ENCODE results near the gene SYT1.
"Not testable (repeated sequence)": the region's sequence is repeated elsewhere in the genome, so short reads cannot be mapped to it uniquely, and the experiment has no call there.

Gene SYT1

DNA sequence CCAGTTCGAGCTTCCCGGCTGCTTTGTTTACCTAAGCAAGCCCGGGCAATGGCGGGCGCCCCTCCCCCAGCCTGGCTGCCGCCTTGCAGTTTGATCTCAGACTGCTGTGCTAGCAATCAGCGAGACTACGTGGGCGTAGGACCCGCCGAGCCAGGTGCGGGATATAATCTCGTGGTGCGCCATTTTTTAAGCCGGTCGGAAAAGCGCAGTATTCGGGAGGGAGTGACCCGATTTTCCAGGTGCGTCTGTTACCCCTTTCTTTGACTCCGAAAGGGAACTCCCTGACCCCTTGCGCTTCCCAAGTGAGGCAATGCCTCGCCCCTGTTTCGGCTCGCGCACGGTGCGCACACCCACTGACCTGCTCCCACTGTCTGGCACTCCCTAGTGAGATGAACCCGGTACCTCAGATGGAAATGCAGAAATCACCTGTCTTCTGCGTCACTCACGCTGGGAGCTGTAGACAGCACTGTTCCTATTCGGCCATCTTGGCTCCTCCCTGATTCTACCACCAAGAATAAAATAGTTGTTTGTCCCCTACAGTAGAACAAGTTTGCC lies 180.7 kb downstream of the SYT1 start:
- not testable (repeated sequence) for DNase-seq (ENCODE audit: low read depth); H3K4me3 ChIP-seq (ENCODE audit: low read depth, low read length)

DNA sequence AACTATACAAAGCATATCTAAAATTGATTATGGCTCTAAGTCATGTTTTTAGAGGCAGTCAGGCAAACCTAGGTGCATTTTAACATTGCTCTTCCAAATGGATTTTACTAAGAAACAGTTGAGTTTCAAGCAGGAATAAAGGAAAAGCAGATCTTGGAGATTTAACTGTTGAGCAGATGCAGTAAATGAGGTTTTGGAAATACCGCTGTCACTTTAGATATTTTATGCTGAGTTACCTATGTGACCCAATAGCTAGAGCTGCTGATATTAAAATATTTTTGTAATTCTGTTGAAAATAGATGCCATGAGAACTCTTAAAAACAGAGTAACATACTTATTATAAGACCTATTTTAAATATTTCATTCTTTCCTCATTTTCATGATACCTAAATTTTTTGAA lies 181.4 kb downstream of the SYT1 start:
- DNase-seq (ENCODE audit: low read depth): no peak
- no peak overlapping the region for H3K4me3 ChIP-seq (ENCODE audit: low read depth, low read length)

DNA sequence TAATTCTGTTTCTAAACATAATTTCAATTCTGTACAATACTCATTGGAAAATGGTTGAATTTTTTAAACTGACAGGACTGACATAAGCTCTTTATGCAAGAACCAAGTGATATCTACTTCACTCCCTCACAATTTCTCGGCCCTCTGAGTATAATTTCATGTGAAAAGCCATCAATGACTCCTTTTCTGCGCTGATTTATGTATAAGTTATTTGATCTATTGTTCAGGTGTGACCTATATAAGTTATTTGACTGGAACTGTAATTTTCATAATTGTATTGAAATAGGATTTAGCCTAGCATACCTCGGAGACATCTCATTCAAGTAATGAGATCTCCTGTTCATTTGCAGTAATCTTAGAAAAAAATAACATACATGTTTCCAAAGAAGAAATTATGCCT lies 184.4 kb downstream of the SYT1 start:
- DNase-seq (ENCODE audit: low read depth): no peak
- H3K4me3 ChIP-seq (ENCODE audit: low read depth, low read length): no peak overlapping the region

DNA sequence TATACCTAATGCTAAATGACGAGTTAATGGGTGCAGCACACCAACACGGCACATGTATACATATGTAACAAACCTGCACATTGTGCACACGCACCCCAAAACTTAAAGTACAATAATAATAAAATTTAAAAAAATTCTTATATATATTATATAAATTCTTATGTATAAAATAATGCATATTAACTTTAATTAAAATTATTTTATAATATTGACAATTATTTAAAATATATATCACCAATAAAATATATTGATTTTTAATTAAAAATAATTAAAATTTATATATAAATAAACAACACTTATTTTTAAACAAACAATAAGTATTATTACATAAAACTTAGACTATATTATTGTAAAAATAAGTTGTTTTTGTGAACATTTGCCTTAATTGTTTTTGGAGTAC lies 188.8 kb downstream of the SYT1 start:
- no peak for DNase-seq (ENCODE audit: low read depth)

DNA sequence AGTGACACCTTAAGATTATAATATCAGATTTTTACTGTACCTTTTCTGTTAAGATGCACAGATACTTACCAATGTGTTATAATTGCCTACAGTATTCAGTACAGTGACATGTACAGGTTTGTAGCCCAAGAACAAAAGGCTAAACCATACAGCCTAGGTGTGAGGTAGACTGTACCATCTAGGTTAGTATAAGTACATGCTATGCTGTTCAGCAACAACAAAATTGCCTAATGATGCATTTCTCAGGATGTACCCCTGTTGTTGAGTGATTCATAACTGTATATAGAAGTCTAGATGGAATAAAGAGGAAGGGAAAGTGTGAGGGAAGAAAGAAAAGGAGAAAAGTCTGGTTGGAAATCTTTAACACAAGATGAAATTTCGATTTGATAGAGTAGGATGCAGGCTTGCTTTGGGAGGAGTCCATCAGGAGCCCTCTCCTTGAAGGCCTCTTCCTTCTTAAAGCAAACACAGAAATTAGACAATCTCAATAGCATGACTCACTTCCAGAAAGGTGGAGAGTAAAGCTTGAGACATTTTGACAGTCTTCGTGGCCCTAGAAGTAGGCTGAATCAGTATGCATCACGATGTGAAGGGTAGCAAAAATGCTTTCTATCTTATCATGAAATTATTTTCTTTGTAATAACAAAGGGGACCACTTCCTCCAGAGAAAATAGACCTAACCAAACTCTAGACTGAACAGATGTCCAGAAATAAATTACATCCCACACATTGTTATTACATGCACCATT lies 191.5 kb downstream of the SYT1 start:
- DNase-seq (ENCODE audit: low read depth): peak; percentile 36
- no peak overlapping the region for H3K4me3 ChIP-seq (ENCODE audit: low read depth, low read length)

More for the DNA sequence above, 188.8 kb downstream of the SYT1 start:
- no peak overlapping the region for H3K4me3 ChIP-seq (ENCODE audit: low read depth, low read length)

DNA sequence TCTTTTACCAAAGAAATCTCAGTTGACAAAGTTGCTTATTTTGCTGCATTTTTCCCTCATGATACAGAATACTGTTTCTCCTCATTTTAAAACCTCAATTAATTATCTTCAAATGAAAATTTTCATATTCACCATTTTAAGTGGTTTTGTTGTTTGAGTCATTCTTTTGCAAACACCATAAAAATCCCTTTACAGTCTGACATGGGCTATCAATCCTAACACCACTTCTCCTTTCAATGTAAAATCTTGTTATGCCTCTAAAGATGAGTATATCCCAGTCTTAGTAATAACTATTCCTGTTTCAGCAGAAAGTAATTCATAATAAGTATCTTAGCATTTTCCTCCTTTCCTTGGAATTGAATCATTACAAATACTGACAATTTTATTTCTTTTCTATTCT lies 192.2 kb downstream of the SYT1 start:
- no peak for DNase-seq (ENCODE audit: low read depth)
- H3K4me3 ChIP-seq (ENCODE audit: low read depth, low read length): no peak overlapping the region

DNA sequence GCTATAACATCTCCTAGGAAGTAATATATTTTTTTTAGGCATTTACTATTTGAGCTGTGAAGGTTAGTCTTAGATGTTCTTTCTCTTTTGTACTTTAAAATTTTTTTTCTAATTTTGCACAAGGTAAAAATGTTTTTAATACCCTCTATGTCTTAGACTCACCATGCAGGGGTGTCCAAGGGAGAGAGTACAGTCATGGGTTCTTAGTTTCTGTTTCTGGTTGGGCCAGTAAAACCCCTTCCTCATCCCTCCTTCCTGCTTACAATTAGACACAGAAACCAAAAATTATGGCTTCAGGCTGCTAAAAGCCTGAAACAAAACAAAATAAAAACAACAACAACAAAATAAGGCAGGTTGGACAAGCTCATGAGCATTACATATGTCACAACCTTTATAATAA lies 193.0 kb downstream of the SYT1 start:
- no peak for DNase-seq (ENCODE audit: low read depth)
- H3K4me3 ChIP-seq (ENCODE audit: low read depth, low read length): no peak overlapping the region

DNA sequence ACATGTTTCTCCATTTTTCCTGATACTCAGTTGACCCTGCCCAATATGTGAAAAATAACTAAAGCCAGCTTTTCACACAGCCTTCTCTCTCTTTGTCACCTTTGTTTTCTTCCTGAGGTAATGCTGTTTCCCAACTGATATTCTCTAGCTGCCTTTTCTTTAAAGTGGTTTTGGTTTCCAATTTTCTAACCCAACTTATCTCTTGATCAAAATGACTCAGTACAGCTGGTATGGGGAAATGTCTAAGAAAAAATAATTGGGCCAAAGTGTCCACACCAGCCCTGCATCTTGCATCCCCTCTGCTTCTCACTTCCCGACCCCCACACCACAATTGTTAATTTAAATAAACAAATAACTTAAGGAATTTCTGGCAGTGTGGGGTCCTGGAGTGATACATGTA lies 193.8 kb downstream of the SYT1 start:
- no peak overlapping the region for H3K4me3 ChIP-seq (ENCODE audit: low read depth, low read length)
- no peak for DNase-seq (ENCODE audit: low read depth)

DNA sequence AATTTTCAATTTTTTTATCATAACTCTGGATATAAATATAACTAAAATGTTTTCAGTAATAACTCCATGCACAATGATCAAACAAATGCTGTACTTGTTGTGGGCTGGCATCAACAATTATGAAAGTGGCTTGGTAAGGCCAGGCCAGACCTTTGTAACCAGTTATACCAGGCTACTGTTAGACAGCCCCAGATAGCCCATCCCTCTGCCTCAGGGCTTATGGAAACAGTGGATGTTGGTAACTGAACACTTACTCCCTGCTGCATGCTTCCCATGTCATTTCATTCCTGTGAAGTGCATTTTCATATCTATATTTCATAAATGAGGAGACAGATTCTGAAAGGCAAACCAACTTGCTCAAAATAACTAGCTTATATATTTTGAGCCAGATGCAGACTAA lies 195.0 kb downstream of the SYT1 start:
- no peak for DNase-seq (ENCODE audit: low read depth)
- no peak overlapping the region for H3K4me3 ChIP-seq (ENCODE audit: low read depth, low read length)

DNA sequence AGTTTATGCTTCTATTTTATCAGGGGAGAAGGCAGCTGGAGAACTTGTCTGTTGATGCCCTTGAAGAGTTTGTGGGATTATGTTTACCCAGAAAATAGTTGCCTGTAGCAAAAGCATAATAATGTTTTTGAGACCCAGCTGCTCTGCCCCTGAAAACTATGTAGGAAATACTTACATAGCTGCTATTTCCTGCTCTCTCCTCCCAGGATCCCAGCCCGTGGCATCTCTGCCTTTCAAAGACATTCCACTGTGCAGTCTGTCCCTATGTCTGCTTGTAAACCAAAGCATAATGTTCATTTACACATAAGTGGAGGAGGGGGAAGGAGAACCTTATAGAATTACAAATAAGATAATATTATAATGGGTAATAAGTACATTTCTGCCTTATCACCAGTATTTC lies 198.7 kb downstream of the SYT1 start:
- no peak for DNase-seq (ENCODE audit: low read depth)
- no peak overlapping the region for H3K4me3 ChIP-seq (ENCODE audit: low read depth, low read length)

DNA sequence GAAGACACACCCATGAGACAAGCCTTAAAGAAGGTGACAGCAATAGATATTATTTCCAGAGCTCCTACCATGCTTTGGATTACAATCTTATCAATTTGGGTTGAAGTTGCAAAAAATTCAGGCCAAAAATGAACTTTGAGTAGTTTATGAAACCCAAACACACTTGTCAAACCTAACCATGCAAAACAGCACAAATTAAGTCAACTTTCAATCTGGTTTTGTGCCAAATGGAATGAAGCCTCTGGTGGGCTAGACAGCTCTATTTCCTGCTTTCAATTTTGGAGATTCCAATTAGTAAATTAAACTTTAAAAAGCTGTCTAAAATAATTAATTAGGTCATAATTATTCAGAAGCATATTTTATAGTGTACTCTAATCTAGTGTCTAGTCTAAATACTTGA lies 203.4 kb downstream of the SYT1 start:
- no peak for DNase-seq (ENCODE audit: low read depth)
- no peak overlapping the region for H3K4me3 ChIP-seq (ENCODE audit: low read depth, low read length)

DNA sequence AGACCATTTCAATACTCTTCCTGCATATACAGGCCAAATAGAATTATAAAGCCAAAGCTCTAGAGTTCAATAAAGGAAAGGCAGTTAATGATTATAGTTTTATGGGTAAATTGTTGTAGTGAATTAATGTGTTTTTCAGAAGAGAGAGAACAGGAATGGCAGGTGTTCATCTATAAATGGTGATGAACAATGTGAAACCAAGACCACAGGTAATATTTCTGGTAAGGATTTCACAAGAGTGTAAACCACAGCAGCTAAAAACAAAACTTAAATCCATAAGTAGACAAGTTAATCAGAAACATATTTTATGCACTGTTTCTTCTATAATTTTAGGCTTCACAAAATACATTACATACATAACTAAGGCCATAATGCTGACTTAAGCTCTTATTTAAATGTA lies 204.4 kb downstream of the SYT1 start:
- H3K4me3 ChIP-seq (ENCODE audit: low read depth, low read length): no peak overlapping the region
- no peak for DNase-seq (ENCODE audit: low read depth)

DNA sequence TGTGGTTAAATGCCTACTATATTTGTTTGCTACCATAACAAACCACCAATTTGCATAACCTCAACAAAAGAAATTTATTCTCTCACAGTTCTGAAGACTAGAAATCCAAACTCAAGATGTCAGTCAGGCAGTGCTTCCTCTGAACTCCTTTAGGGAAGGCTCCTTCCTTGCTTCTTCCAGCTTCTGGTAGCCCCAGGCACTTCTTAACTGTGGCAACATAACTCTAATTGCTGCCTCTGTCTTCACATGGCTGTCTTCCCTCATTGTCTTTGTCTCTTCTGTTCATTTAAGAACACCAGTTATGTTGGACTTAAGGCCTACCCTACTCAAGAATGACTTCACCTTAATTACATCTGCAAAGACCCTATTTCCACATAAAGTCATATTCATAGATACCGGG lies 206.9 kb downstream of the SYT1 start:
- H3K4me3 ChIP-seq (ENCODE audit: low read depth, low read length): no peak overlapping the region
- no peak for DNase-seq (ENCODE audit: low read depth)

DNA sequence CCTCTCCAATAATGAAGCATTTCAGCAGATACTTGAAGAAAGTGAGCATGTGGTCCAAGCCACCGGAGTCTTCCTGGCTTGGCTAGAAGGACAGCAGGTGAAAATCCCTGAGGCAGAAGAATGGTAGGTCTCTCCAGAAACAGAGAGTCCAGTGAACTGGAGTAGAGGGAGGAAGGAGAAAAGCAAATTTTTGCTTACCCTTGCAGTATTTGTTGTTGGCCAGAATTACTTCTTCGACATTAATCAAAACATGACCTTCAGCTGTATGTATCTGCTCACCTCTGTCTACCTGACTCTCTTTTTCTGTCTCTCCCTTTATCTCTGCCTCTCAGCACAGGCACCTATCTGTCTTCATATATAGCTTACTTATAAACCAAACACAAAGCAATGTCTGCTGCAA lies 208.9 kb downstream of the SYT1 start:
- H3K4me3 ChIP-seq (ENCODE audit: low read depth, low read length): no peak overlapping the region
- no peak for DNase-seq (ENCODE audit: low read depth)

DNA sequence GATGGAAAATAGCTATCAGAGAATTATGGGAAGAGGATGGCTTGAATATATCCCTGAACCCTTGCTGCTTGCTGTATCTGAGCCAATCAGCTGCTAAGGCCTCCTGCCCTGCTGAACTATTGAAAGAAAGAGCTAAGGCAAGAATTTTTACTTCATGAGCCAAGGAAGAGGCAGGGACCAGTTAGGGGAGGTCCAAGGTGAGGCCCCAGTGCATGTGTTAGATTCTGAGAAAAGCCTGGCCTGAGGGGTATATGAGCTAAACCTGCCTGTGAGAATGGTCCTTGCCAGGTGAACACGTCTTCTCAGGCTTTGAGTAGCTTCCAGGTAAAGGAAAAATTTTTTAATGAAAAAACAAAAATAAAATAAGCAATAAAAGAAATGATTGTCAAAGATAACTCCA lies 218.0 kb downstream of the SYT1 start:
- no peak for DNase-seq (ENCODE audit: low read depth)

DNA sequence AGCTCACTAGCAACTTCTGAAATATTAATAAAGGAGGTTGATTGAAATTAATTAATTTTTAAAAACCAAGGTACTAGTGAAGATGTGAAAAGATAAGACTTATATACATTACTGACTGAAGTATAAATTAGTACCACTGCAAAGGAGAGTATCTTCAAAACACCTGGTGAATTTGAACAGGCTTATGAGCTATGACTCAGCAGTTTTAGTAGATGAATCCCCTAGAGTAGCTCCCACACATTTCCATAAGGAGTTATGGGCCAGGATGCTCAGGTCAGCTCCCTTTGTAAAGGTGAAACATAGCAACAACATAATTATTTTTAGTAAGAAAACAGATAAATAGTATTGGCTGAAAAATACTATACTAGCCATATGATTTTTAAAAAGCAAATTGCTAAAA lies 218.6 kb downstream of the SYT1 start:
- no peak for DNase-seq (ENCODE audit: low read depth)
- no peak overlapping the region for H3K4me3 ChIP-seq (ENCODE audit: low read depth, low read length)

More for the DNA sequence above, 218.0 kb downstream of the SYT1 start:
- no peak overlapping the region for H3K4me3 ChIP-seq (ENCODE audit: low read depth, low read length)

DNA sequence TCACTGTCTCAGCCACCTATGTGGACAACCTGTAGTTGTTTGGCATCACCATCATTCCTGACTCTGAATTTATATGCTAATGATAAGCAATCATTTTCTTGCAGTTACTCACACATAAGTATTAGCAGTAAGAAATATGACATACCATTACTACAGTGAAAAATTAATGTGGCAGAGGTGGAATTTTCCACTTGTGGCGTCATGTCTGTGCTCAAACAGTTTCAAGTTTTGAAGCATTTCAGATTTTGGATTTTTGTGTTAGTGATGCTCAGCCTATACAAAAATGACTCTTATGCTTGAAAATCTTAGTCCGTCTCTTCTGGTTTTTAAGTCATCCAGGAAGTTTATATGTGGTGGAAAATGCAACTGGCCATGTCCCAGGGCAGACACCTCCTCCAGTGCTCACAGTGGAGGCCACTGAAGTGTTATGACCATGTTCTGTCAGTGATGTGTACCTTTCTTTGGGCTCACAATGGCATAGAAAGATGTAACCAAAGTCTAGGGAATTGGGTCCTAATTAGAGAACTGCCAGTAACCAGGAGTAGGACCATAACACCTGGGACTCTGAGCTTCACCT lies 220.6 kb downstream of the SYT1 start:
- no peak overlapping the region for H3K4me3 ChIP-seq (ENCODE audit: low read depth, low read length)
- no peak for DNase-seq (ENCODE audit: low read depth)

DNA sequence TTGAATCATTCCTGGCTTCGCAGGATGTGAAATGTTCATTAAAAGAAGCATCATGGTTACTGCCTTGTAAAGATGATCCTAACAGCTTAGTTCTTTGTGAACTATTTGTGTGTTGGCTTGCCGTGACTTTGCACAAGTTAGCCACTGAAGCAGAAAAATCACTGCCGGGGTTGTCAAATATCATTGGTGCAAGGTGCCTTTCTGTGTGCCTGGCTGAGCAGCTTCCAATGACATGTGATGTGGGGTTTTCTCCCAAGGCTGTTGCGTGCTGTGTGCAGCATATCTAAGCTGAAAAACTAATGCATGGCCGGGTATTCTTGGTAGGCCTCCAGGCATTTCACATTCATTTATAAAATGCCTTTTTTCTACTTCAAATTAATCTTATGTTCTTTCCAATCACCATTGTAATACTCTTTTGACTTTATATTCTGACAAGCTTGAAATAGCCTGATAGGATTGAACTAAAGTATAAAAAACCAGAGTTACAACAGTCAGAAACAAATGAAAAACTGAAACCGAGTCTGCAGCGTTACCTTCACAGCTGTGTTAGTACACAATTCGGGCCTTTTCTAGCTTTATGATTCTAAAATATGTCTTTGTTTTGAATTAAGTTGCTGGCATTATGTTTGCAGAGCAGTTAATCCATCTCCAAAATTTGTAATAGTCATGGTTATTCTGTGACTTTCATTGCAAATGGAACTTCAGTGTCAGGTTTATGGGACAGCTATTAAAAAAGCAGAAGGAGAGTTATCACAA lies 222.1 kb downstream of the SYT1 start:
- no peak for DNase-seq (ENCODE audit: low read depth)
- no peak overlapping the region for H3K4me3 ChIP-seq (ENCODE audit: low read depth, low read length)

DNA sequence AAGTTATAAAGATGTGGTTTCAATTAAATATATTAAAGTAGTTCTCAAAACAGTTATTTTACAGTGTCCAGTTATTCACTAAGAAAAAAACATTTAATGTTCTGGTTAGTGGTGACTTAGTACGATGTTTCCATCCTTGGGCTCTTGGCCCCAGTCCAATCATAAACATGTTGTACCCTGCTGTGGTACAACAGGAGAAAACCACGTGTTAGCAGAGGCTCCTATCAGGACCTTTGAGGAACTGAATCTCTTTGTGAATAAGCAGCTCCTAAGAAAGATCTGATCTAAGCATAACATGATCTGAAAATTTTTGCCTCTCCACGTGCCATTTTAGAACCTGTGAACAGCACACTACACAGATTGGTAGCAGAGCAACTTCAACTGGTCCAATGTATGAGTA lies 234.0 kb downstream of the SYT1 start:
- no peak for DNase-seq (ENCODE audit: low read depth)

DNA sequence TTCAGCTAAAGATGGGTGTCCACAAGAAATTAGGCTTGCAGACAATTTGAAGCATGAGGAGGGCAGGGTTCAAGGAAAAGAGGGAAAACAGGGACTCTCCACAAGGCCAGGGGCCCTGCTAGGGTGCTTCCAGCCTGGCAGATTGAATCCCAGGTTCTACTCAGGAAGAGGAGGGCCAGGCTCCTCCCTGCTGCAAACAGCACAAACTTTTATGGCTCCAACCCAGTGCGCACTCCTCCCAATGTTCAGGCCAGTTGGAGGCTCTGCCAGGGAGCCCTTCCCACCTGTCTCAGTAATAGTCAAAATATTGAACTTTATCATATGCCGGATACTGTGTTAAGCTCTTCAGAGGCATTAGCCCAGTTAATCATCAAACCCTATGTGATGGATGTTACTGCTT lies 244.4 kb downstream of the SYT1 start:
- no peak overlapping the region for H3K4me3 ChIP-seq (ENCODE audit: low read depth, low read length)
- DNase-seq (ENCODE audit: low read depth): no peak

More for the DNA sequence above, 234.0 kb downstream of the SYT1 start:
- no peak overlapping the region for H3K4me3 ChIP-seq (ENCODE audit: low read depth, low read length)

All from skeletal muscle cell (primary cell).